K562 (cell line): ENCODE data around the gene PPP1R9B. TPM values are rescaled to one million over a fixed set of nuclear protein-coding genes. Genes with fewer than 3 reads are reported as not detected.

Experiments used
- ATAC-seq: fragments of 200-7000 bp; cut with Tn5 transposase; 3 replicates; pipeline ENCODE4 v1.9.1; 2020; ENCODE audit warnings: moderate library complexity
- BruUV-seq: library from RNA; stranded (reverse); fragments of 400-500 nt; replicated peaks from 2 replicates; lab custom pipeline; 2021; lab: Mats Ljungman, UMichigan
- CTCF ChIA-PET: fragments of 300-600 bp; formaldehyde crosslinking; extraction: SDS; loops from one replicate; lab custom pipeline; 2021; ENCODE audit warnings: low intra/inter-chr PET ratio; lab: Yijun Ruan, JAX
- POLR2A ChIA-PET: fragments of 300-600, 350-650 bp; sonication (Branson Sonifier 250); formaldehyde crosslinking; extraction: SDS; loops from one replicate; lab custom pipeline; 2021; ENCODE audit warnings: antibody characterized with exemption, inconsistent platforms; lab: Yijun Ruan, JAX
- DNase-seq, 4 experiments: peaks; one replicate each; pipeline versions ENCODE4 v3.0.0 to v3.0.0-alpha.2; 2011 to 2018; ENCODE audit warnings: low spot score in 3 of 4, mixed read lengths in 3 of 4; ENCODE audit errors: extremely low read depth in 1 of 4
- FAIRE-seq: peaks from 2 replicates; lab custom pipeline; 2011; peaks lifted over from hg19 to GRCh38; lab: Jason Lieb, UNC
- H2AFZ ChIP-seq: 2 replicates; pipeline ENCODE4 v1.6.0; 2011; ENCODE audit warnings: low read depth, low read length, control low read depth, inconsistent platforms
- H3K27ac ChIP-seq: fragments of 200-600 bp; 3 replicates; pipeline ENCODE4 v1.8.0; 2011; ENCODE audit warnings: low read depth, mild to moderate bottlenecking, control low read depth, inconsistent platforms, low read length, moderate library complexity, mixed read lengths; ENCODE audit errors: extremely low read depth
- H3K27me3 ChIP-seq, 2 experiments: fragments of 300-600 bp in 1 of 2; 2 replicates in 1 of 2; 3 replicates in 1 of 2; pipeline versions ENCODE4 v1.6.0 to v1.8.0; 2011; ENCODE audit warnings: inconsistent platforms in 2 of 2, low read length in 2 of 2, mild to moderate bottlenecking in 1 of 2, mixed read lengths in 1 of 2, moderate library complexity in 1 of 2; ENCODE audit not compliant: control insufficient read depth in 2 of 2, insufficient read depth in 2 of 2
- H3K36me3 ChIP-seq: fragments of 300-600 bp; 3 replicates; pipeline ENCODE4 v1.8.0; 2011; ENCODE audit warnings: mild to moderate bottlenecking, low read length, inconsistent platforms; ENCODE audit not compliant: control insufficient read depth, insufficient read depth
- H3K4me1 ChIP-seq, 2 experiments: fragments of 200-600 bp in 1 of 2; replicated peaks in 1 of 2; 2 replicates in 1 of 2; 3 replicates in 1 of 2; pipeline versions ENCODE4 v1.5.1 to v1.8.0; 2011; ENCODE audit warnings: inconsistent platforms in 2 of 2, low read length in 2 of 2, mild to moderate bottlenecking in 1 of 2, mixed read lengths in 1 of 2, moderate library complexity in 1 of 2; ENCODE audit not compliant: control insufficient read depth in 2 of 2, insufficient read depth in 2 of 2
- H3K4me2 ChIP-seq: 2 replicates; pipeline ENCODE4 v1.6.1; 2011; ENCODE audit warnings: low read length, control low read depth, inconsistent platforms, mixed read lengths; ENCODE audit not compliant: insufficient read depth
- H3K4me3 ChIP-seq: fragments of 200-600 bp; sonication (generic), shearing (Covaris generic); 2 replicates; pipeline ENCODE4 v1.5.1; 2016; ENCODE audit warnings: control low read depth, inconsistent platforms
- H3K79me2 ChIP-seq: fragments of 200-600 bp; 3 replicates; pipeline ENCODE4 v1.8.0; 2011; ENCODE audit warnings: low read length, inconsistent platforms; ENCODE audit not compliant: control insufficient read depth, insufficient read depth
- H3K9ac ChIP-seq, 2 experiments: 2 replicates each; pipeline versions ENCODE4 v1.6.0 to v1.6.1; 2011; ENCODE audit warnings: low read depth in 2 of 2, low read length in 2 of 2, control low read depth in 1 of 2, inconsistent platforms in 1 of 2, mild to moderate bottlenecking in 1 of 2, mixed read lengths in 1 of 2; ENCODE audit not compliant: insufficient read depth in 1 of 2
- H3K9me1 ChIP-seq: one replicate; pipeline ENCODE4 v1.6.0; 2011; ENCODE audit warnings: inconsistent platforms, mild to moderate bottlenecking, low read length, moderate library complexity; ENCODE audit not compliant: control insufficient read depth, insufficient read depth
- H3K9me3 ChIP-seq: replicated peaks from 2 replicates; pipeline ENCODE4 v1.5.1; 2011; ENCODE audit warnings: low read depth, low read length, inconsistent platforms; ENCODE audit not compliant: control insufficient read depth, insufficient read depth
- H4K20me1 ChIP-seq: replicated peaks from 2 replicates; pipeline ENCODE4 v1.6.1; 2011; ENCODE audit warnings: low read length, inconsistent platforms, mixed read lengths; ENCODE audit not compliant: control insufficient read depth, insufficient read depth
- HLTF ChIP-seq: fragments of 450-650 bp; IDR thresholded peaks from 2 replicates; pipeline ENCODE4 v1.6.1; 2016
- MTA1 ChIP-seq: fragments of 450-650 bp; IDR thresholded peaks from 2 replicates; pipeline ENCODE4 v1.6.1; 2017; ENCODE audit warnings: borderline replicate concordance
- PCBP1 ChIP-seq: fragments of 200-400 bp; formaldehyde crosslinking; IDR thresholded peaks from 2 replicates; pipeline ENCODE4 v1.6.1; 2018; ENCODE audit warnings: mild to moderate bottlenecking, low read depth, low read length; ENCODE audit not compliant: poor library complexity, severe bottlenecking
- PTTG1 ChIP-seq: fragments of 450-650 bp; IDR thresholded peaks from 2 replicates; pipeline ENCODE4 v1.6.1; 2016; ENCODE audit warnings: low read depth, mild to moderate bottlenecking, missing genetic modification characterization, missing compliant biosample characterization
- RBM25 ChIP-seq: fragments of 200-400 bp; formaldehyde crosslinking; IDR thresholded peaks from 2 replicates; pipeline ENCODE4 v1.6.1; 2018; ENCODE audit warnings: low read length, low read depth, moderate library complexity; ENCODE audit not compliant: severe bottlenecking
- TEAD2 ChIP-seq: fragments of 450-650 bp; IDR thresholded peaks from 2 replicates; pipeline ENCODE4 v1.6.1; 2016; ENCODE audit warnings: missing genetic modification characterization, control low read depth, missing compliant biosample characterization
- ZNF263 ChIP-seq: sonication (generic); formaldehyde crosslinking; IDR thresholded peaks from 2 replicates; pipeline ENCODE4 v1.8.0; 2022; ENCODE audit warnings: mild to moderate bottlenecking, missing genetic modification reagents, borderline replicate concordance
- ZNF551 ChIP-seq: fragments of 250-450 bp; sonication (Bioruptor Pico); IDR thresholded peaks from 2 replicates; pipeline ENCODE4 v1.5.0; 2021; ENCODE audit warnings: mild to moderate bottlenecking, moderate library complexity
- ZNF717 ChIP-seq: fragments of 250-450 bp; sonication (Bioruptor Pico); IDR thresholded peaks from 2 replicates; pipeline ENCODE4 v1.5.0; 2021
- WGBS: fragments of 100-300 bp; shearing (Covaris generic); methylation state at CpG from one replicate; pipeline ENCODE4 v1.1.6; 2016; ENCODE audit warnings: low coverage, mixed read lengths; ENCODE audit not compliant: insufficient coverage; ENCODE audit errors: missing lambda C conversion rate; 5-methylcytosine and 5-hydroxymethylcytosine counted together
- in situ Hi-C: fragments of 300-500 bp; cut with MboI; formaldehyde crosslinking; loops from 4 replicates; pipeline ENCODE4 v1.15.0; 2018; ENCODE audit warnings: inconsistent platforms, mixed read lengths
- intact Hi-C: fragments of 100-400 bp; cut with micrococcal nuclease; formaldehyde crosslinking; loops from 2 replicates; pipeline ENCODE4 v1.14.2; 2022
- polyA plus RNA-seq, 8 experiments: library from polyadenylated mRNA; depleted of rRNA in 4 of 8; stranded (reverse) in 5 of 8; unstranded in 3 of 8; fragments of >200 nt; fragmentation: Nextera tagmentation in 2 of 8; fragmentation: Illumina TruSeq in 1 of 8; extraction: Ambion mirVana in 2 of 8; extraction: Trizol in 1 of 8; gene quantifications; 2 replicates each; pipeline versions ENCODE4 v1.2.1 to v1.2.3, GENCODE V29; 2011 to 2014; ENCODE audit warnings: inconsistent platforms in 1 of 8, missing spikeins in 1 of 8
- total RNA-seq, 7 experiments: library from RNA; depleted of rRNA in 6 of 7; stranded (reverse); fragments of >200 nt in 6 of 7; fragmentation: Illumina TruSeq in 2 of 7; extraction: Trizol in 2 of 7; gene quantifications; 2 replicates each; pipeline versions ENCODE4 v1.2.1 to v1.2.3, GENCODE V29; 2011 to 2021; ENCODE audit warnings: low replicate concordance in 1 of 7
- TF ChIP-seq, protein P1 (sequence below): fragments of 450-650 bp; conservative IDR thresholded peaks from 2 replicates; pipeline ENCODE4 v1.6.1; 2016; ENCODE audit warnings: missing genetic modification characterization, low read depth, mild to moderate bottlenecking, control low read depth, missing compliant biosample characterization
- TF ChIP-seq, protein P2 (sequence below), 3 experiments: fragments of 200-800 bp in 1 of 3; fragments of 250-450 bp in 1 of 3; fragments of 450-650 bp in 1 of 3; sonication (Bioruptor Pico) in 1 of 3; sonication (Bioruptor generic) in 1 of 3; formaldehyde crosslinking in 1 of 3; IDR thresholded peaks; 2 replicates each; pipeline versions ENCODE4 v1.6.1 to v1.8.0; 2016 to 2022; ENCODE audit warnings: mild to moderate bottlenecking in 2 of 3, missing genetic modification characterization in 2 of 3, missing compliant biosample characterization in 1 of 3, moderate library complexity in 1 of 3
- TF ChIP-seq, protein P3 (sequence below): fragments of 250-450 bp; sonication (Bioruptor Pico); IDR thresholded peaks from 2 replicates; pipeline ENCODE4 v1.8.0; 2022; ENCODE audit warnings: moderate library complexity, mild to moderate bottlenecking, inconsistent platforms
- TF ChIP-seq, protein P4 (sequence below): IDR thresholded peaks from 3 replicates; pipeline ENCODE4 v1.6.1; 2011; ENCODE audit warnings: borderline replicate concordance, mild to moderate bottlenecking, moderate library complexity; ENCODE audit not compliant: insufficient read length; ENCODE audit errors: extremely low read depth

PPP1R9B gene
- total and polyA plus RNA-seq, 9 of the 15 experiments (the other 6 are each of a cell fraction or from before 2014, with no cell fraction given) = 0.10 to 63.5 (median 24.7) TPM

DNA sequence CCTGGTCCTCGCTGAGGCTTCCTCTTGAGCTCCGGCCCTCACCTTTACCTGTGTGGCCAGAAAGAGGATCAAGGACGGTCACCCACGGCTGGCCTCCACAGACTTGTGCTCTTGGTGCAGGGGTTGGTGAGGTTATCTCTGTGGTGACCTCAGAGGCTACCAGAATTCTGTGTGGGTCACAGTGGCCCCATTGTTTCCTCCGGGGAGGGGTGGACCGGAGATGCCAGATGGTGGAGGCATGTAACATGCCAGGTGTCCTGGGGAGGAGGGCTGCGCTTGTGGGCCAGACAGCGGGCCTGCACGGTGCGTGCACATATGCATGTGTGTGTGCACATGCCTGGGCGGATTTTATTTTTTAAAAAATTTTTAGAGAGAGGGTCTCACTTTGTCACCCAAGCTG, 21.7 kb upstream of the PPP1R9B start:
- Histone ChIP-seq H3K9me3 (no peaks in the 10 kb centered on the region), H3K79me2 (no peaks in the 10 kb centered on the region), H4K20me1 (peaks cover 13% of the 10 kb centered on the region), H3K4me3 (no peak overlapping the region), H3K27ac (no peak overlapping the region), H3K9ac (no peak overlapping the region), H3K9me1 (no peaks in the 10 kb centered on the region), H2AFZ (no peak overlapping the region), H3K4me1 (peaks cover 0 to 21% of the 10 kb centered on the region in 2 experiments; a peak in 2 of 5 replicates), H3K27me3 (peaks cover 2 to 18% of the 10 kb centered on the region in 2 experiments; a peak in 2 of 5 replicates), H3K4me2 (no peak overlapping the region), H3K36me3 (no peaks in the 10 kb centered on the region)
- DNase-seq (no peak), FAIRE-seq (no peak), ATAC-seq (no peak)
- in situ Hi-C loops (no loop called here), intact Hi-C loops (no loop called here)
- no TSS peak for BruUV-seq
- POLR2A ChIA-PET = no interaction called here
- CTCF ChIA-PET = no interaction called here
- WGBS = 42% methylated on average over 9 of the region's 11 CpGs
- TF ChIP-seq, protein P1, sequence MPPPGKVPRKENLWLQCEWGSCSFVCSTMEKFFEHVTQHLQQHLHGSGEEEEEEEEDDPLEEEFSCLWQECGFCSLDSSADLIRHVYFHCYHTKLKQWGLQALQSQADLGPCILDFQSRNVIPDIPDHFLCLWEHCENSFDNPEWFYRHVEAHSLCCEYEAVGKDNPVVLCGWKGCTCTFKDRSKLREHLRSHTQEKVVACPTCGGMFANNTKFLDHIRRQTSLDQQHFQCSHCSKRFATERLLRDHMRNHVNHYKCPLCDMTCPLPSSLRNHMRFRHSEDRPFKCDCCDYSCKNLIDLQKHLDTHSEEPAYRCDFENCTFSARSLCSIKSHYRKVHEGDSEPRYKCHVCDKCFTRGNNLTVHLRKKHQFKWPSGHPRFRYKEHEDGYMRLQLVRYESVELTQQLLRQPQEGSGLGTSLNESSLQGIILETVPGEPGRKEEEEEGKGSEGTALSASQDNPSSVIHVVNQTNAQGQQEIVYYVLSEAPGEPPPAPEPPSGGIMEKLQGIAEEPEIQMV (tag) = no peak
- TF ChIP-seq TEAD2 (no peak), ZNF263 (CRISPR knock-in tag) (no peak), ZNF551 (no peak), ZNF717 (no peak), RBM25 (no peak), PCBP1 (no peak), HLTF (no peak), MTA1 (no peak), PTTG1 (tag) (no peak)
- TF ChIP-seq, protein P2, sequence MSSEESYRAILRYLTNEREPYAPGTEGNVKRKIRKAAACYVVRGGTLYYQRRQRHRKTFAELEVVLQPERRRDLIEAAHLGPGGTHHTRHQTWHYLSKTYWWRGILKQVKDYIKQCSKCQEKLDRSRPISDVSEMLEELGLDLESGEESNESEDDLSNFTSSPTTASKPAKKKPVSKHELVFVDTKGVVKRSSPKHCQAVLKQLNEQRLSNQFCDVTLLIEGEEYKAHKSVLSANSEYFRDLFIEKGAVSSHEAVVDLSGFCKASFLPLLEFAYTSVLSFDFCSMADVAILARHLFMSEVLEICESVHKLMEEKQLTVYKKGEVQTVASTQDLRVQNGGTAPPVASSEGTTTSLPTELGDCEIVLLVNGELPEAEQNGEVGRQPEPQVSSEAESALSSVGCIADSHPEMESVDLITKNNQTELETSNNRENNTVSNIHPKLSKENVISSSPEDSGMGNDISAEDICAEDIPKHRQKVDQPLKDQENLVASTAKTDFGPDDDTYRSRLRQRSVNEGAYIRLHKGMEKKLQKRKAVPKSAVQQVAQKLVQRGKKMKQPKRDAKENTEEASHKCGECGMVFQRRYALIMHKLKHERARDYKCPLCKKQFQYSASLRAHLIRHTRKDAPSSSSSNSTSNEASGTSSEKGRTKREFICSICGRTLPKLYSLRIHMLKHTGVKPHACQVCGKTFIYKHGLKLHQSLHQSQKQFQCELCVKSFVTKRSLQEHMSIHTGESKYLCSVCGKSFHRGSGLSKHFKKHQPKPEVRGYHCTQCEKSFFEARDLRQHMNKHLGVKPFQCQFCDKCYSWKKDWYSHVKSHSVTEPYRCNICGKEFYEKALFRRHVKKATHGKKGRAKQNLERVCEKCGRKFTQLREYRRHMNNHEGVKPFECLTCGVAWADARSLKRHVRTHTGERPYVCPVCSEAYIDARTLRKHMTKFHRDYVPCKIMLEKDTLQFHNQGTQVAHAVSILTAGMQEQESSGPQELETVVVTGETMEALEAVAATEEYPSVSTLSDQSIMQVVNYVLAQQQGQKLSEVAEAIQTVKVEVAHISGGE (CRISPR knock-in tag; IDR thresholded peaks at IDR 0.05) = no peak
- TF ChIP-seq, protein P3, sequence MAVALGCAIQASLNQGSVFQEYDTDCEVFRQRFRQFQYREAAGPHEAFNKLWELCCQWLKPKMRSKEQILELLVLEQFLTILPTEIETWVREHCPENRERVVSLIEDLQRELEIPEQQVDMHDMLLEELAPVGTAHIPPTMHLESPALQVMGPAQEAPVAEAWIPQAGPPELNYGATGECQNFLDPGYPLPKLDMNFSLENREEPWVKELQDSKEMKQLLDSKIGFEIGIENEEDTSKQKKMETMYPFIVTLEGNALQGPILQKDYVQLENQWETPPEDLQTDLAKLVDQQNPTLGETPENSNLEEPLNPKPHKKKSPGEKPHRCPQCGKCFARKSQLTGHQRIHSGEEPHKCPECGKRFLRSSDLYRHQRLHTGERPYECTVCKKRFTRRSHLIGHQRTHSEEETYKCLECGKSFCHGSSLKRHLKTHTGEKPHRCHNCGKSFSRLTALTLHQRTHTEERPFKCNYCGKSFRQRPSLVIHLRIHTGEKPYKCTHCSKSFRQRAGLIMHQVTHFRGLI (CRISPR knock-in tag) = no peak
- TF ChIP-seq, protein P4, sequence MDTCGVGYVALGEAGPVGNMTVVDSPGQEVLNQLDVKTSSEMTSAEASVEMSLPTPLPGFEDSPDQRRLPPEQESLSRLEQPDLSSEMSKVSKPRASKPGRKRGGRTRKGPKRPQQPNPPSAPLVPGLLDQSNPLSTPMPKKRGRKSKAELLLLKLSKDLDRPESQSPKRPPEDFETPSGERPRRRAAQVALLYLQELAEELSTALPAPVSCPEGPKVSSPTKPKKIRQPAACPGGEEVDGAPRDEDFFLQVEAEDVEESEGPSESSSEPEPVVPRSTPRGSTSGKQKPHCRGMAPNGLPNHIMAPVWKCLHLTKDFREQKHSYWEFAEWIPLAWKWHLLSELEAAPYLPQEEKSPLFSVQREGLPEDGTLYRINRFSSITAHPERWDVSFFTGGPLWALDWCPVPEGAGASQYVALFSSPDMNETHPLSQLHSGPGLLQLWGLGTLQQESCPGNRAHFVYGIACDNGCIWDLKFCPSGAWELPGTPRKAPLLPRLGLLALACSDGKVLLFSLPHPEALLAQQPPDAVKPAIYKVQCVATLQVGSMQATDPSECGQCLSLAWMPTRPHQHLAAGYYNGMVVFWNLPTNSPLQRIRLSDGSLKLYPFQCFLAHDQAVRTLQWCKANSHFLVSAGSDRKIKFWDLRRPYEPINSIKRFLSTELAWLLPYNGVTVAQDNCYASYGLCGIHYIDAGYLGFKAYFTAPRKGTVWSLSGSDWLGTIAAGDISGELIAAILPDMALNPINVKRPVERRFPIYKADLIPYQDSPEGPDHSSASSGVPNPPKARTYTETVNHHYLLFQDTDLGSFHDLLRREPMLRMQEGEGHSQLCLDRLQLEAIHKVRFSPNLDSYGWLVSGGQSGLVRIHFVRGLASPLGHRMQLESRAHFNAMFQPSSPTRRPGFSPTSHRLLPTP = no peak
